HCT116 (cell line): Measurements from ENCODE around the gene TSSK2. TPM values are rescaled to one million over a fixed set of nuclear protein-coding genes. Genes with fewer than 3 reads are reported as not detected.

Experiments used
- ATAC-seq: fragments of 200-7000 bp; cut with Tn5 transposase; 2 replicates; pipeline ENCODE4 v1.9.1; 2020; ENCODE audit warnings: mild to moderate bottlenecking, moderate library complexity
- BruUV-seq: library from RNA; stranded (reverse); fragments of 400-500 nt; replicated peaks from 2 replicates; lab custom pipeline; 2021; lab: Mats Ljungman, UMichigan
- CTCF ChIA-PET: fragments of 300-600 bp; sonication (Branson Sonifier 250); formaldehyde crosslinking; loops from one replicate; lab custom pipeline; 2021; ENCODE audit warnings: antibody characterized with exemption; lab: Charles Lee
- POLR2A ChIA-PET: fragments of 300-600, 350-600 bp; sonication (Branson Sonifier 250); formaldehyde crosslinking; loops from one replicate; lab custom pipeline; 2021; ENCODE audit warnings: antibody characterized with exemption; lab: Charles Lee
- RAD21 ChIA-PET, 2 experiments: fragments of 300-600 bp; sonication (Branson Sonifier 250); formaldehyde crosslinking; loops; one replicate each; lab custom pipeline; 2023; ENCODE audit warnings: low total read pairs in 2 of 2; ENCODE audit not compliant: uncharacterized antibody in 2 of 2, unreplicated experiment in 2 of 2, low non-redundant PET in 1 of 2; lab: Charles Lee
- DNase-seq: peaks from one replicate; pipeline ENCODE4 v3.0.0-alpha.2; 2010; ENCODE audit warnings: low read depth, low spot score
- H2AFZ ChIP-seq: fragments of 200-600 bp; shearing (Covaris generic), sonication (generic); 2 replicates; pipeline ENCODE4 v1.6.1; 2017; ENCODE audit warnings: low read depth, mixed run types, mixed read lengths, antibody characterized with exemption, low read length; ENCODE audit not compliant: poor library complexity, severe bottlenecking
- H3K27ac ChIP-seq: 2 replicates; pipeline ENCODE4 v1.5.1; 2012; ENCODE audit warnings: low read depth, low read length
- H3K27me3 ChIP-seq: fragments of 200-600 bp; sonication (generic); 2 replicates; pipeline ENCODE4 v1.6.1; 2016; ENCODE audit warnings: mixed run types, low read length, mixed read lengths; ENCODE audit not compliant: insufficient read depth
- H3K36me3 ChIP-seq, 2 experiments: fragments of 200-500 bp in 1 of 2; fragments of 200-600 bp in 1 of 2; sonication (Bioruptor generic) in 1 of 2; sonication (generic) in 1 of 2; 2 replicates each; pipeline versions ENCODE4 v1.5.1 to v1.6.1; 2014 to 2016; ENCODE audit warnings: low read length in 2 of 2, inconsistent platforms in 1 of 2, mixed read lengths in 1 of 2, mixed run types in 1 of 2; ENCODE audit not compliant: insufficient read depth in 2 of 2, control insufficient read depth in 1 of 2
- H3K4me1 ChIP-seq, 2 experiments: fragments of 200-600 bp in 1 of 2; sonication (generic) in 1 of 2; 2 replicates each; pipeline versions ENCODE4 v1.5.1 to v1.6.1; 2012 to 2017; ENCODE audit warnings: low read length in 2 of 2, inconsistent platforms in 1 of 2, mild to moderate bottlenecking in 1 of 2, mixed read lengths in 1 of 2, mixed run types in 1 of 2, moderate library complexity in 1 of 2; ENCODE audit not compliant: insufficient read depth in 2 of 2, control insufficient read depth in 1 of 2
- H3K4me2 ChIP-seq: fragments of 200-600 bp; sonication (generic); 2 replicates; pipeline ENCODE4 v1.6.1; 2017; ENCODE audit warnings: mixed run types, low read length, mixed read lengths
- H3K4me3 ChIP-seq, 2 experiments: fragments of 200-600 bp in 1 of 2; sonication (generic) in 1 of 2; replicated peaks in 1 of 2; 2 replicates each; pipeline ENCODE4 v1.5.1; 2011 to 2016; ENCODE audit warnings: low read length in 2 of 2, control low read depth in 1 of 2, low read depth in 1 of 2, mild to moderate bottlenecking in 1 of 2, mixed read lengths in 1 of 2, mixed run types in 1 of 2
- H3K79me2 ChIP-seq: fragments of 200-600 bp; sonication (generic); 2 replicates; pipeline ENCODE4 v1.6.1; 2017; ENCODE audit warnings: mild to moderate bottlenecking, mixed run types, low read length, moderate library complexity, mixed read lengths; ENCODE audit not compliant: insufficient read depth
- H3K9ac ChIP-seq: fragments of 200-600 bp; sonication (generic); 2 replicates; pipeline ENCODE4 v1.6.1; 2016; ENCODE audit warnings: low read length, mixed read lengths
- H3K9me2 ChIP-seq: fragments of 200-600 bp; sonication (generic), shearing (Covaris generic); 2 replicates; pipeline ENCODE4 v1.6.1; 2017; ENCODE audit warnings: mixed run types, mild to moderate bottlenecking, moderate library complexity; ENCODE audit not compliant: insufficient read depth
- H3K9me3 ChIP-seq, 2 experiments: fragments of 200-500 bp in 1 of 2; fragments of 200-600 bp in 1 of 2; sonication (Bioruptor generic) in 1 of 2; sonication (generic) in 1 of 2; 2 replicates each; pipeline ENCODE4 v1.6.1; 2014 to 2017; ENCODE audit warnings: low read length in 2 of 2, mixed read lengths in 2 of 2, inconsistent platforms in 1 of 2, low read depth in 1 of 2, mild to moderate bottlenecking in 1 of 2, mixed run types in 1 of 2, moderate library complexity in 1 of 2; ENCODE audit not compliant: control insufficient read depth in 1 of 2, insufficient read depth in 1 of 2
- H4K20me1 ChIP-seq: fragments of 200-600 bp; sonication (generic), shearing (Covaris generic); 2 replicates; pipeline ENCODE4 v1.6.1; 2017; ENCODE audit warnings: mixed run types, mild to moderate bottlenecking, moderate library complexity; ENCODE audit not compliant: insufficient read depth
- CBX3 ChIP-seq: IDR thresholded peaks from 2 replicates; pipeline ENCODE4 v1.6.1; 2012; ENCODE audit warnings: low read depth
- CEBPB ChIP-seq: IDR thresholded peaks from 2 replicates; pipeline ENCODE4 v1.6.1; 2012; ENCODE audit warnings: low read depth
- ELF1 ChIP-seq: IDR thresholded peaks from 2 replicates; pipeline ENCODE4 v1.6.1; 2012; ENCODE audit warnings: low read depth, borderline replicate concordance
- EZH2 ChIP-seq: fragments of 200-600 bp; sonication (generic); IDR thresholded peaks from 2 replicates; pipeline ENCODE4 v1.6.1; 2017; ENCODE audit warnings: antibody characterized with exemption, mixed run types
- EZH2phosphoT487 ChIP-seq: fragments of 200-600 bp; IDR thresholded peaks from 2 replicates; pipeline ENCODE4 v1.6.1; 2018; ENCODE audit warnings: antibody characterized with exemption, borderline replicate concordance
- JUND ChIP-seq: IDR thresholded peaks from 2 replicates; pipeline ENCODE4 v1.6.1; 2012
- POLR2A ChIP-seq: IDR thresholded peaks from 2 replicates; pipeline ENCODE4 v1.7.0; 2011; ENCODE audit warnings: borderline replicate concordance; ENCODE audit not compliant: insufficient read depth, insufficient read length; ENCODE audit errors: extremely low read depth
- POLR2AphosphoS5 ChIP-seq: IDR thresholded peaks from 2 replicates; pipeline ENCODE4 v1.6.1; 2011; ENCODE audit warnings: mild to moderate bottlenecking, low read depth, low read length, moderate library complexity
- RAD21 ChIP-seq: IDR thresholded peaks from 2 replicates; pipeline ENCODE4 v1.6.1; 2012; ENCODE audit warnings: low read depth, mild to moderate bottlenecking
- SIN3A ChIP-seq: IDR thresholded peaks from 2 replicates; pipeline ENCODE4 v1.6.1; 2012; ENCODE audit warnings: low read depth
- SP1 ChIP-seq: IDR thresholded peaks from 2 replicates; pipeline ENCODE4 v1.6.1; 2012; ENCODE audit warnings: low read depth
- SRF ChIP-seq: IDR thresholded peaks from 2 replicates; pipeline ENCODE4 v1.6.1; 2012; ENCODE audit warnings: low read depth
- TCF7L2 ChIP-seq: IDR thresholded peaks from 2 replicates; pipeline ENCODE4 v1.7.0; 2011; ENCODE audit warnings: borderline replicate concordance, inconsistent platforms; ENCODE audit not compliant: insufficient read depth, insufficient read length; ENCODE audit errors: extremely low read depth
- YY1 ChIP-seq: IDR thresholded peaks from 2 replicates; pipeline ENCODE4 v1.6.1; 2011; ENCODE audit warnings: low read length, low read depth, moderate library complexity, mild to moderate bottlenecking; ENCODE audit not compliant: insufficient replicate concordance; ENCODE audit errors: extremely low read depth
- ZFX ChIP-seq: fragments of 450-650 bp; IDR thresholded peaks from 2 replicates; pipeline ENCODE4 v1.6.1; 2017
- ZNF274 ChIP-seq: fragments of 200-500 bp; sonication (Bioruptor generic); IDR thresholded peaks from 2 replicates; pipeline ENCODE4 v1.6.1; 2014; ENCODE audit warnings: mild to moderate bottlenecking, low read depth, low read length, inconsistent platforms
- intact Hi-C: fragments of 100-400 bp; cut with micrococcal nuclease; formaldehyde crosslinking; loops from 2 replicates; pipeline ENCODE4 v1.10.0; 2022
- total RNA-seq: library from RNA; stranded (reverse); gene quantifications from one replicate; pipeline ENCODE4 v1.2.1, GENCODE V29; 2021; ENCODE audit not compliant: unreplicated experiment
- TF ChIP-seq, protein P1 (sequence below): IDR thresholded peaks from 2 replicates; pipeline ENCODE4 v1.6.1; 2012; ENCODE audit warnings: low read depth
- TF ChIP-seq, protein P2 (sequence below): IDR thresholded peaks from 2 replicates; pipeline ENCODE4 v1.6.1; 2012
- TF ChIP-seq, protein P3 (sequence below), 3 experiments: fragments of 200-600 bp in 1 of 3; sonication (generic) in 1 of 3; IDR thresholded peaks in 2 of 3; conservative IDR thresholded peaks in 1 of 3; 2 replicates each; pipeline ENCODE4 v1.5.1; 2012 to 2017; ENCODE audit warnings: low read depth in 2 of 3, low read length in 2 of 3, antibody characterized with exemption in 1 of 3, borderline replicate concordance in 1 of 3, control low read depth in 1 of 3, mild to moderate bottlenecking in 1 of 3, mixed read lengths in 1 of 3, mixed run types in 1 of 3, moderate library complexity in 1 of 3; ENCODE audit not compliant: insufficient read depth in 1 of 3
- TF ChIP-seq, protein P4 (sequence below): IDR thresholded peaks from 2 replicates; pipeline ENCODE4 v1.6.1; 2012

TSSK2 gene
- total RNA-seq, 1 experiment from 2014 or later = not detected

DNA sequence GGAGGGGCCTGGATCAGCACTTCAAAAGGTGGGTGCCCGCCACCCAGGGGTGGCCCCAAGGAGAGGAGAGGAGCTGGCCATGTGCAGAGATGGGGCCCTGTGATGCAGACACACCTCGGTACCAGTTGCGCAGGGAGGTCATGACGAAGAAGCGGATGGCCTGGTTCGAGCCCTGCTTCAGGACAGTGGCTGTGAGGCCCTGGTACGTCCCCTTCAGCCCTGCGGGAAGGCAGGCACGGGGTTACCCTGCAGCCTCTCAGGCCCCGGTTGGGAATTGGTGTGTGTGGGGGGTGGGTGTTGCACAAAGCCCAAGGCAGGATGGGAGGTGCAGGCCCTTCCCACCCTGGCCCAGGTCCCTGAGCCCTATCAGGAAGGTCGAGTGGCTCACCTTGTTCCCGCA lies 45.6 kb downstream of the TSSK2 start:
- intact Hi-C loops = no loop called here
- peaks cover 11 to 65% of the 10 kb centered on the region in 2 experiments for H3K4me1 ChIP-seq
- H4K20me1 ChIP-seq = no peaks in the 10 kb centered on the region
- no peaks in the 10 kb centered on the region for H3K36me3 ChIP-seq
- no peak overlapping the region for H2AFZ ChIP-seq
- H3K9me3 ChIP-seq = no peaks in the 10 kb centered on the region
- no peak for TF ChIP-seq EZH2phosphoT487
- TF ChIP-seq, protein P1, sequence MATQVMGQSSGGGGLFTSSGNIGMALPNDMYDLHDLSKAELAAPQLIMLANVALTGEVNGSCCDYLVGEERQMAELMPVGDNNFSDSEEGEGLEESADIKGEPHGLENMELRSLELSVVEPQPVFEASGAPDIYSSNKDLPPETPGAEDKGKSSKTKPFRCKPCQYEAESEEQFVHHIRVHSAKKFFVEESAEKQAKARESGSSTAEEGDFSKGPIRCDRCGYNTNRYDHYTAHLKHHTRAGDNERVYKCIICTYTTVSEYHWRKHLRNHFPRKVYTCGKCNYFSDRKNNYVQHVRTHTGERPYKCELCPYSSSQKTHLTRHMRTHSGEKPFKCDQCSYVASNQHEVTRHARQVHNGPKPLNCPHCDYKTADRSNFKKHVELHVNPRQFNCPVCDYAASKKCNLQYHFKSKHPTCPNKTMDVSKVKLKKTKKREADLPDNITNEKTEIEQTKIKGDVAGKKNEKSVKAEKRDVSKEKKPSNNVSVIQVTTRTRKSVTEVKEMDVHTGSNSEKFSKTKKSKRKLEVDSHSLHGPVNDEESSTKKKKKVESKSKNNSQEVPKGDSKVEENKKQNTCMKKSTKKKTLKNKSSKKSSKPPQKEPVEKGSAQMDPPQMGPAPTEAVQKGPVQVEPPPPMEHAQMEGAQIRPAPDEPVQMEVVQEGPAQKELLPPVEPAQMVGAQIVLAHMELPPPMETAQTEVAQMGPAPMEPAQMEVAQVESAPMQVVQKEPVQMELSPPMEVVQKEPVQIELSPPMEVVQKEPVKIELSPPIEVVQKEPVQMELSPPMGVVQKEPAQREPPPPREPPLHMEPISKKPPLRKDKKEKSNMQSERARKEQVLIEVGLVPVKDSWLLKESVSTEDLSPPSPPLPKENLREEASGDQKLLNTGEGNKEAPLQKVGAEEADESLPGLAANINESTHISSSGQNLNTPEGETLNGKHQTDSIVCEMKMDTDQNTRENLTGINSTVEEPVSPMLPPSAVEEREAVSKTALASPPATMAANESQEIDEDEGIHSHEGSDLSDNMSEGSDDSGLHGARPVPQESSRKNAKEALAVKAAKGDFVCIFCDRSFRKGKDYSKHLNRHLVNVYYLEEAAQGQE = no peak
- no peak for TF ChIP-seq CEBPB
- no peak for TF ChIP-seq RAD21
- TF ChIP-seq, protein P2, sequence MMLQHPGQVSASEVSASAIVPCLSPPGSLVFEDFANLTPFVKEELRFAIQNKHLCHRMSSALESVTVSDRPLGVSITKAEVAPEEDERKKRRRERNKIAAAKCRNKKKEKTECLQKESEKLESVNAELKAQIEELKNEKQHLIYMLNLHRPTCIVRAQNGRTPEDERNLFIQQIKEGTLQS = no peak
- no peak for TF ChIP-seq SP1
- no peak for TF ChIP-seq TCF7L2
- no peak for TF ChIP-seq POLR2AphosphoS5
- TF ChIP-seq POLR2A = no peak
- no peak for TF ChIP-seq SIN3A
- no peak for TF ChIP-seq YY1
- no peak for TF ChIP-seq SRF
- TF ChIP-seq ELF1 = no peak
- TF ChIP-seq, protein P3, sequence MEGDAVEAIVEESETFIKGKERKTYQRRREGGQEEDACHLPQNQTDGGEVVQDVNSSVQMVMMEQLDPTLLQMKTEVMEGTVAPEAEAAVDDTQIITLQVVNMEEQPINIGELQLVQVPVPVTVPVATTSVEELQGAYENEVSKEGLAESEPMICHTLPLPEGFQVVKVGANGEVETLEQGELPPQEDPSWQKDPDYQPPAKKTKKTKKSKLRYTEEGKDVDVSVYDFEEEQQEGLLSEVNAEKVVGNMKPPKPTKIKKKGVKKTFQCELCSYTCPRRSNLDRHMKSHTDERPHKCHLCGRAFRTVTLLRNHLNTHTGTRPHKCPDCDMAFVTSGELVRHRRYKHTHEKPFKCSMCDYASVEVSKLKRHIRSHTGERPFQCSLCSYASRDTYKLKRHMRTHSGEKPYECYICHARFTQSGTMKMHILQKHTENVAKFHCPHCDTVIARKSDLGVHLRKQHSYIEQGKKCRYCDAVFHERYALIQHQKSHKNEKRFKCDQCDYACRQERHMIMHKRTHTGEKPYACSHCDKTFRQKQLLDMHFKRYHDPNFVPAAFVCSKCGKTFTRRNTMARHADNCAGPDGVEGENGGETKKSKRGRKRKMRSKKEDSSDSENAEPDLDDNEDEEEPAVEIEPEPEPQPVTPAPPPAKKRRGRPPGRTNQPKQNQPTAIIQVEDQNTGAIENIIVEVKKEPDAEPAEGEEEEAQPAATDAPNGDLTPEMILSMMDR (IDR thresholded peaks at IDR 0.05 in 2 of 3, conservative IDR thresholded peaks at IDR 0.05 in 1 of 3; ENCODE audit: borderline replicate concordance in 1 of 3, insufficient read depth in 1 of 3, low read depth in 2 of 3, low read length in 2 of 3) = no peak
- TF ChIP-seq EZH2 = no peak
- TF ChIP-seq, protein P4, sequence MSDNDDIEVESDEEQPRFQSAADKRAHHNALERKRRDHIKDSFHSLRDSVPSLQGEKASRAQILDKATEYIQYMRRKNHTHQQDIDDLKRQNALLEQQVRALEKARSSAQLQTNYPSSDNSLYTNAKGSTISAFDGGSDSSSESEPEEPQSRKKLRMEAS = no peak
- TF ChIP-seq JUND = no peak
- no peak for TF ChIP-seq CBX3
- TF ChIP-seq ZNF274 = no peak
- TF ChIP-seq ZFX = no peak
- no peaks in the 10 kb centered on the region for H3K9me2 ChIP-seq
- H3K4me2 ChIP-seq = peak overlapping the region; percentile 95
- BruUV-seq = no TSS peak
- no peak for DNase-seq
- peak overlapping the region; percentile 84; the same call in 1 of the 2 replicates for H3K9ac ChIP-seq
- POLR2A ChIA-PET = no interaction called here
- peaks cover 59% of the 10 kb centered on the region for H3K79me2 ChIP-seq
- RAD21 ChIA-PET = no interaction called here
- CTCF ChIA-PET = no interaction called here
- H3K27ac ChIP-seq = peak overlapping the region; percentile 94
- peak overlapping the region in 1 of 2 experiments; percentile 82; a peak in 3 of 4 replicates for H3K4me3 ChIP-seq
- ATAC-seq = no peak
- H3K27me3 ChIP-seq = no peaks in the 10 kb centered on the region
